ENCODE data around the gene PPP1R1B. TPM values are rescaled to one million over a fixed set of nuclear protein-coding genes. Genes with fewer than 3 reads are reported as not detected.

The PPP1R1B gene
- total and polyA plus RNA-seq, 2 donors (not counting 1 experiment from before 2014, with no cell fraction given) = not detected

- H3K9me3 Mint-ChIP-seq (ENCODE audit: insufficient read depth) = no peaks in the 10 kb centered on the region
- Histone ChIP-seq H3K4me2 (replicated peaks; ENCODE audit: low read depth, low read length, poor library complexity, severe bottlenecking) (no peak overlapping the region), H3K4me3 (ENCODE audit: control extremely low read depth in 1 of 5, extremely low read depth in 1 of 5, insufficient read depth in 1 of 5, low read depth in 2 of 5, low read length in 4 of 5) (no peak overlapping the region), H3K27ac (ENCODE audit: low read length in 2 of 2) (no peak overlapping the region), H4K20me1 (ENCODE audit: control insufficient read depth, insufficient read depth, low read length, poor library complexity, severe bottlenecking) (no peaks in the 10 kb centered on the region), H3K9me3 (ENCODE audit: control extremely low read depth in 1 of 3, control insufficient read depth in 2 of 3, insufficient read depth in 1 of 3, low read length in 2 of 3) (no peaks in the 10 kb centered on the region), H2AFZ (ENCODE audit: insufficient read depth, low read depth, low read length, poor library complexity, severe bottlenecking) (no peak overlapping the region), H3K36me3 (replicated peaks in 1 of 2; ENCODE audit: control extremely low read depth in 1 of 2, control insufficient read depth in 1 of 2, extremely low read depth in 1 of 2, insufficient read depth in 2 of 2, low read length in 1 of 2) (no peaks in the 10 kb centered on the region), H3K9ac (ENCODE audit: low read length) (no peak overlapping the region), H3K4me1 (ENCODE audit: control insufficient read depth in 2 of 2, insufficient read depth in 2 of 2, low read length in 2 of 2) (peaks cover 13 to 22% of the 10 kb centered on the region in 2 donors), H3K79me2 (ENCODE audit: control insufficient read depth, insufficient read depth, low read length) (peaks cover 33% of the 10 kb centered on the region), H3K27me3 (replicated peaks in 1 of 4; ENCODE audit: control extremely low read depth in 1 of 4, control insufficient read depth in 3 of 4, insufficient read depth in 4 of 4, low read length in 3 of 4) (peaks cover 0 to 36% (median 5%) of the 10 kb centered on the region in 4 experiments)
- peaks cover 22% of the 10 kb centered on the region for H3K27me3 Mint-ChIP-seq
- H3K4me1 Mint-ChIP-seq = peaks cover 26% of the 10 kb centered on the region
- no peak for DNase-seq
- intact Hi-C loops (cut with micrococcal nuclease) = no loop called here
- no peak overlapping the region for H3K27ac Mint-ChIP-seq
- TF ChIP-seq EZH2 (IDR thresholded peaks at IDR 0.05; ENCODE audit: borderline replicate concordance, insufficient read depth, low read depth, low read length, poor library complexity, severe bottlenecking) (no peak), CTCF (IDR thresholded peaks at IDR 0.05) (no peak)
- H3K4me3 Mint-ChIP-seq = no peak overlapping the region
- ChIA-PET POLR2A (no interaction called here), CTCF (interaction anchor here (0.7 to 6.6 kb wide), 6 partner anchors 10 to 68 kb away, joined by 3 to 143 read pairs (median 5); no protein-coding TSS in a partner anchor)
- no peak for ATAC-seq (ENCODE audit: low read depth)
- WGBS (ENCODE audit: insufficient coverage) = 63% methylated on average over 13 of the region's 13 CpGs
These were observed 5.6 kb downstream of the PPP1R1B start for GRCh38 chr17:39632153-39632941.

GRCh38 chr17:39633570-39634183 lies 6.9 kb downstream of the PPP1R1B start:
- CTCF ChIA-PET = interaction anchor here (0.6 to 6.6 kb wide), 20 partner anchors 9 to 321 kb away, joined by 3 to 143 read pairs (median 4); partner anchors contain the start of genes MIEN1 and PNMT
- no peaks in the 10 kb centered on the region for H3K36me3 ChIP-seq (replicated peaks in 1 of 2; ENCODE audit: control extremely low read depth in 1 of 2, control insufficient read depth in 1 of 2, extremely low read depth in 1 of 2, insufficient read depth in 2 of 2, low read length in 1 of 2)
- H3K4me1 ChIP-seq (ENCODE audit: control insufficient read depth in 2 of 2, insufficient read depth in 2 of 2, low read length in 2 of 2) = peaks cover 22 to 32% of the 10 kb centered on the region in 2 donors
- peaks cover 15% of the 10 kb centered on the region for H3K27me3 Mint-ChIP-seq
- DNase-seq = no peak
- POLR2A ChIA-PET = no interaction called here
- H3K9me3 Mint-ChIP-seq (ENCODE audit: insufficient read depth) = no peaks in the 10 kb centered on the region
- H2AFZ ChIP-seq (ENCODE audit: insufficient read depth, low read depth, low read length, poor library complexity, severe bottlenecking) = no peak overlapping the region
- peaks cover 35% of the 10 kb centered on the region for H3K4me1 Mint-ChIP-seq
- peaks cover 8% of the 10 kb centered on the region for H4K20me1 ChIP-seq (ENCODE audit: control insufficient read depth, insufficient read depth, low read length, poor library complexity, severe bottlenecking)
- no peak overlapping the region for H3K27ac Mint-ChIP-seq
- ATAC-seq (ENCODE audit: low read depth) = no peak
- no peak overlapping the region for H3K4me3 Mint-ChIP-seq
- WGBS (ENCODE audit: insufficient coverage) = 76% methylated on average over 6 of the region's 8 CpGs
- H3K4me3 ChIP-seq (ENCODE audit: control extremely low read depth in 1 of 5, extremely low read depth in 1 of 5, insufficient read depth in 1 of 5, low read depth in 2 of 5, low read length in 4 of 5) = no peak overlapping the region
- H3K27ac ChIP-seq (ENCODE audit: low read length in 2 of 2) = no peak overlapping the region
- peaks cover 47% of the 10 kb centered on the region for H3K79me2 ChIP-seq (ENCODE audit: control insufficient read depth, insufficient read depth, low read length)
- no peak overlapping the region for H3K4me2 ChIP-seq (replicated peaks; ENCODE audit: low read depth, low read length, poor library complexity, severe bottlenecking)
- no peaks in the 10 kb centered on the region for H3K9me3 ChIP-seq (ENCODE audit: control extremely low read depth in 1 of 3, control insufficient read depth in 2 of 3, insufficient read depth in 1 of 3, low read length in 2 of 3)
- H3K9ac ChIP-seq (ENCODE audit: low read length) = no peak overlapping the region
- peaks cover 0 to 22% (median 0%) of the 10 kb centered on the region in 4 experiments for H3K27me3 ChIP-seq (replicated peaks in 1 of 4; ENCODE audit: control extremely low read depth in 1 of 4, control insufficient read depth in 3 of 4, insufficient read depth in 4 of 4, low read length in 3 of 4)
- TF ChIP-seq CTCF (IDR thresholded peaks at IDR 0.05) = no peak
- TF ChIP-seq EZH2 (IDR thresholded peaks at IDR 0.05; ENCODE audit: borderline replicate concordance, insufficient read depth, low read depth, low read length, poor library complexity, severe bottlenecking) = no peak
- intact Hi-C loops (cut with micrococcal nuclease) = no loop called here

Data from B cell (primary cell).